Activated naive CD8-positive, alpha-beta T cell treated with anti-CD3 and anti-CD28 coated beads, Interleukin-2, amount 50 U/mL, for 24 hours (primary cell): ENCODE measurements around the gene AOC2.

ENCODE experiments used
- ATAC-seq: fragments of 150-1000 bp; cut with Tn5 transposase; one replicate; pipeline ENCODE4 v1.10.0; 2021
- DNase-seq: peaks from one replicate; pipeline ENCODE4 v3.0.0; 2021
- H3K27ac Mint-ChIP-seq: one replicate; pipeline ENCODE4 v1.8.0; 2021; ENCODE audit warnings: mild to moderate bottlenecking, mixed read lengths
- H3K27me3 Mint-ChIP-seq: one replicate; pipeline ENCODE4 v1.8.0; 2021; ENCODE audit warnings: mixed read lengths
- H3K36me3 Mint-ChIP-seq: one replicate; pipeline ENCODE4 v1.8.0; 2021; ENCODE audit warnings: low read depth, mixed read lengths
- H3K4me1 Mint-ChIP-seq: one replicate; pipeline ENCODE4 v1.8.0; 2021; ENCODE audit warnings: mixed read lengths
- H3K4me3 Mint-ChIP-seq: one replicate; pipeline ENCODE4 v1.8.0; 2021; ENCODE audit warnings: mild to moderate bottlenecking, moderate library complexity, mixed read lengths
- H3K9me3 Mint-ChIP-seq: one replicate; pipeline ENCODE4 v1.8.0; 2021; ENCODE audit warnings: mixed read lengths

Gene AOC2

DNA sequence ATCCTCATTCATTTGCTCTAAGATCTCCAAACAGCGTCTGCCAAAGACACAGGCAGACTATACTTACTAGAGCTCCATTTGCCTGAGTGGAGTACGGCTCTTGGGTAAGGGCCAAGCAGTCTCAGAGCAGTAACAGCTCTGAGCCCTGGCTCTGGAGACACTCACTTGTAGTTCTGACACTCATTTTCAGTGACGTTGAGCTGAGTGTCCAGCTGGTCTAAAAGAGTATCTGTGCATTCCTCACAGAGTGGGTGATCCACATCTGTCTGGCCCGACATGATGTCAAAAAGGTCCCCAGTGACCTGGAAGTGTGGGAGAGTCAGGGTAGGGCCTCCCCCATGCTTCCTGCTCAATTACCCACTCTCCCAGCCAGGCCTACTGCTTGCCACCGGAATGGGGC is 26.0 kb upstream of the AOC2 start:
- Mint-ChIP-seq H3K9me3 (no peaks in the 10 kb centered on the region), H3K4me1 (peaks cover 26% of the 10 kb centered on the region), H3K4me3 (no peak overlapping the region), H3K27me3 (no peaks in the 10 kb centered on the region), H3K27ac (no peak overlapping the region), H3K36me3 (peaks cover 56% of the 10 kb centered on the region)
- DNase-seq, result no peak
- no peak for ATAC-seq

DNA sequence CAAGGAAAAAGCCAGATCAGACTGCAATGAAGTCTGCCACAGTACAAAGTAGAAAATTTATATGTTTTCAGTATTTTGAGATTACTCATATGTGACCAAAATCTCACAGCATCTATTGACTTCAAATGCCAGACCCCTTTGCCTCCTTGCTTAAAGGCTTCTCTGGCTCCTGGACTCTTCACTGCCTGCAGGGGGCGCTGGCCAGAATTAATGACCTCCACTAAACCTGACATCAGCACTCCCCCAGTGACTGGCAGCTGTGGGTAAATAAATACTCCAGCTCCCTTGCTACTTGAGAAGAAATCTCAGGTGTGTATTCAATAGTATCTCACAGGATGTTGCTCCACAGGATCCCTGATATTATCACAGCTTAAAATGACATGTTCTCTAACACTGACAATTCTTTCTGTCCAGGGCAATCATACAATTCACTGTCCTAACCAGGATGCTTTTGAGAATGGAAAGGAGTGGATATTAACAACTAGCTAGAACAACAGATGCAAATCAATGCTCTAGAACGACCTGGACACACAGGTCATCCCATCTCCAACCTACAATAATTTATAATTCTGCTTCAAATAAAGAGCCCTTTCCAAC is 24.3 kb upstream of the AOC2 start:
- ATAC-seq (peak; percentile 30), DNase-seq (peak; percentile 79)
- peaks cover 40% of the 10 kb centered on the region for H3K36me3 Mint-ChIP-seq
- H3K9me3 Mint-ChIP-seq, result no peaks in the 10 kb centered on the region
- peaks cover 35% of the 10 kb centered on the region for H3K4me1 Mint-ChIP-seq
- peak overlapping the region; percentile 5 for H3K27ac Mint-ChIP-seq
- H3K27me3 Mint-ChIP-seq, result no peaks in the 10 kb centered on the region
- no peak overlapping the region for H3K4me3 Mint-ChIP-seq

DNA sequence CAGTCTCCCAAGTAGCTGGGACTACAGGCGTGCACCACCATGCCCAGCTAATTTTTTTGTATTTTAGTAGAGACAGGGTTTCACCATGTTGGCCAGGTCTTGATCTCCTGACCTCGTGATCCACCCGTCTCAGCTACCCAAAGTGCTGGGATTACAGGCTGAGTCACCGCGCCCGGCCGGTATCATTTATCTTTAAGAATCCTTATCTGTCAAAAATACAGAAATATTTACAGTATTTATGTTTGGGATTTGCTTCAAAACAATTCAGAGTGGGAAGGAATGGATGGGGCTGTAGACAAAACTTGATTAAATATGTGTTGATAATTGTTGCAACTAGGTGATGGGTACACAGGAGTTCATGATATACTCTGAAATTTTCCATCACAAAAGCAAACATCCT is 23.2 kb upstream of the AOC2 start:
- DNase-seq (no peak), ATAC-seq (no peak)
- Mint-ChIP-seq H3K27me3 (no peaks in the 10 kb centered on the region), H3K36me3 (peaks cover 32% of the 10 kb centered on the region), H3K4me3 (no peak overlapping the region), H3K9me3 (no peaks in the 10 kb centered on the region), H3K4me1 (peaks cover 35% of the 10 kb centered on the region), H3K27ac (no peak overlapping the region)

DNA sequence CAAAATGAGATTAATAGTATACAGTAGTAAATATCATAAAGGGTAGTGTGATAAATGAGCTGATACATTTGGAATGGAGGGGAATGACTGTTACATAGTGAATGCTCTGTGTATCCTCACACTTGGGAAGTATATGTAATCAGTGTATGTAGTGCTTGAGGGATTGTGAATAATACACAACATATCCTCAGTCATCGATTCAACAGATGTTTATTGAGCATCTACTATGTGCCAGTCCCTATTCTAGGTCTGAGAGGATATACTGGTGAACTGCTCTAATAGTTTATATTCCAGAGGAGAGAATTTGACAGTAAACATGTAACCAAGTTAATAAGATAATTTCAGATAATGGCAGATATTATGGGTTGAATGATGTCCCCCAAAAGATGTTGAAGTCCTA is 16.9 kb upstream of the AOC2 start:
- Mint-ChIP-seq H3K4me1 (peaks cover 23% of the 10 kb centered on the region), H3K27me3 (peaks cover 3% of the 10 kb centered on the region), H3K36me3 (peaks cover 2% of the 10 kb centered on the region), H3K27ac (no peak overlapping the region), H3K9me3 (no peaks in the 10 kb centered on the region), H3K4me3 (no peak overlapping the region)
- DNase-seq (no peak), ATAC-seq (no peak)

DNA sequence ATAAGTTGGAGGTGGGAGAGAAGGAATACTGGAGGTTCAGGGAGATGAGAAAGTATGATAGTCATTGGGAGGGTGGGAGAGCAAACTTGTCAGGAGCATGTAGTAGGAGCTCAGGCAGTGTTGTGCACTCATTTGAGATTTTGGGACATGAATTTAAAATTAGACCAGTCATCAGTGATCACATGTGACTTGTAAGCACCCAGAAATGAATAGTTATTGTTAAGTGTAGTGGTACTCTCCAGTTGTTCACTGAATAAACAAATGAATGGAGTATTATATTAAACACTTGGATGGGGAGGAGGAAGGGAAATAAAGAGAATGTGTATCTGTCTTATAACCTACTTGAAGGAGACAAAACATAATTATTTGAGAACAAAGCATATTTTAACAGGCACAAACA is 13.4 kb upstream of the AOC2 start:
- Mint-ChIP-seq H3K27ac (no peak overlapping the region), H3K4me3 (no peak overlapping the region), H3K36me3 (peaks cover 18% of the 10 kb centered on the region), H3K9me3 (no peaks in the 10 kb centered on the region), H3K4me1 (peaks cover 25% of the 10 kb centered on the region), H3K27me3 (peaks cover 3% of the 10 kb centered on the region)
- ATAC-seq, result no peak
- no peak for DNase-seq

DNA sequence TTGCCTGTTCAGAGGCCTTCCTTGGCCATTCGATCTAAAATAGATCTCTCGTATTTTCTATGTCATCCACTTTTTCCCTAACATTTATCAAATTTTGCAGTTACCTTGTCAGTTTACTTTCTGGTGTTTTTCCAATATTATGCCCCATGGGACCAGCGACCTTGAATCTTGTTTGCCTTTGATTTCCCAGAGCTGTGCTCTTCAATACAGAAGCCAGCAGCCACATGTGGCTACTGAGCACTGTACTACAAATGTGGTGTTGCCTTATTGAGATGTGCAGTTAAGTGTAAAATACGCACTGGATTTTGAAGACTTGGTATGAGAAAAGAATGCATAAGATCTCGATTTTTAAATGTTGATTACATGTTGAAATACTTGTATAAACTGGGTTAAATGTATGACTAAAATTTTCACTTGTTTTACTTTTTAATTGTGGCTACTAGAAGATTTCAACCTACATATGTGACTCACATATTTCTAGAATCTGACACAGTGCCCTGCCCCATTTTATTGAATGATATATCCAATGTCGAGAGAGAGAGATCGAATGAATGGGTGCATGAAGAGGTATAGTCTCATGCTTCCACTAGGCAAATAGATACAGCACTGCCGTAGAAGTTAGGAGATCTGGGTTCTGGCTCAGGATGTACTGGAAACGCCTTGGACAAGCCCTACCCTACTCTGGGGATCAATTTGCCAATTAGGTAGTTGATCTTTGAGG is 12.0 kb upstream of the AOC2 start:
- DNase-seq, result no peak
- peaks cover 2% of the 10 kb centered on the region for H3K27me3 Mint-ChIP-seq
- peak overlapping the region; percentile 99 for H3K27ac Mint-ChIP-seq
- H3K4me3 Mint-ChIP-seq, result peak overlapping the region; percentile 96
- no peaks in the 10 kb centered on the region for H3K9me3 Mint-ChIP-seq
- ATAC-seq, result peak; percentile 21
- H3K4me1 Mint-ChIP-seq, result peaks cover 29% of the 10 kb centered on the region
- H3K36me3 Mint-ChIP-seq, result peaks cover 26% of the 10 kb centered on the region

DNA sequence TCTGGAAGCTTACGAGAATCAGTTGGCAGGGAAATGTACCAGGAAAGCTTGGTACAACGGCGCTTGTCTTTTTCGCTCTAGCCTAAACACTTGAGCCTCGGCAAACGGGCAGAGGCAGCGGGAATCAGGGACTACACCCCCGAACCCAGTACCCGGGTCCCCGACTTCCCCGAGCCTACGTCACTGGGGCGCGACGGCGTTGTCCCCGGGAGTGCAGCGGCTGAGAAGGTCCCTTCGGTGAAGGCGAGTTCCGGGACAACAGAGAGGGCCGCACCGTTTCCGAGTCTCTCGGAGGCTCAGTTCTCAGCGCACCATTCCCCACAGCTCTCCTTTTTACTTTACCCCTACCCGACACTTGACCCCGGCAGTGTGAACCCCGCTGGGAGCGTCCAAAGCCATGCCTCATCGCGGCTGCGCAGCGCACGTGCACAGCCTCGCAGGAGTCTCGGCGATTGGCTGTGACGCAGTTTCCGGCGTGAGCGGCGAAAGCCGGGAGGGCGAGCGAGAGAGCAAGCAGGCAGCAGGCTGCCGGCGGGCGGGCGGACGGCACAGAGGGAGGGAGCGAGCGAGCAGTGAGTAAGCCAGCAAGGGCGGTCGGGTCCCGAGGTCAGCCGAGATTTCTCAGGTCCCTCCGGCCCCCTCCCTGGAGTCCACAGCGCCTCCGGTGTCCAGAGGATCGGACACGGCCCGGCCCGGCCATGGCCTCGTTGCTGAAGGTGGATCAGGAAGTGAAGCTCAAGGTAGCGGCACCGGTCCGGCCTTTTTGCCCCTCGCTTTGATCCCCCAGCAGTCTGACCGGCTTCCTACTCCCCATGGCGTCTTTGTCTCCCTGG is 11.2 kb upstream of the AOC2 start, which contains the start of gene PSME3:
PSME3 (plus strand) TSS at position 464 of the 833 bp plus-strand sequence; CDS start at position 699, 235 bp downstream.
- Mint-ChIP-seq H3K4me1 (peaks cover 31% of the 10 kb centered on the region), H3K27me3 (no peaks in the 10 kb centered on the region), H3K27ac (peak within 1 kb of the TSS; percentile 99), H3K4me3 (peak within 1 kb of the TSS; percentile 96), H3K36me3 (peaks cover 33% of the 10 kb centered on the region), H3K9me3 (no peaks in the 10 kb centered on the region)
- ATAC-seq (peak; percentile 93), DNase-seq (peak; percentile 92)

DNA sequence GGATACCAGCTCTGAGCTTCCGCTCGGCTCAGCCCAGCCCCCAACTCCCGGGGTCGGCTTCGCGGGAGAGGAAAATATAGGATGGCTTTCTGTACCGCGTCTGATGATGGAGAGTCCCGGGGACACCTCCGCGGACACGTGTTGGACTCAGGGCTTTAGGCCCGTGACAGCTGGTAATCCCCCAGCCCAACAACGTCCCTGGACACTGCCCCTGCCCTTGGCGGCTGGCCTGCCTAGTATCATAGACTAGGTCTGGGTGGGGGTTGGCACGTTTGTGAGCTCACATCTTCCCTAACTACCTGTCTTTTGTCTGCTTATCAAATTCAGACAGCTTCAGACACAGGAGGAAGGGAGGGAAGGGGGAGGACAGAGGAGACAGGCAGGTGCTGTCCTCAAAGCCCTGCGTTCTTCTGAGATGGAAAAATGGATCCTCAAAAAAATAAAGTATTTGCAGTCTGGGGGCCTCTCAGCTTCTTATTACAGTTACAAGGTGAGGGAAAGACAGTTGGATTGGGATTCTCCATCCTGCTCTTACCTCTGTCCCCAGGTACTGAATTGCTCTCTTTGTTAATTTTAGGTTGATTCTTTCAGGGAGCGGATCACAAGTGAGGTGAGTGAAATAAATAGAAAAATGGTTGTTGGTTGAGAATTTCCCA is 10.5 kb upstream of the AOC2 start:
- peak overlapping the region; percentile 96 for H3K4me3 Mint-ChIP-seq
- no peaks in the 10 kb centered on the region for H3K27me3 Mint-ChIP-seq
- H3K4me1 Mint-ChIP-seq, result peaks cover 31% of the 10 kb centered on the region
- H3K9me3 Mint-ChIP-seq, result no peaks in the 10 kb centered on the region
- peak overlapping the region; percentile 99 for H3K27ac Mint-ChIP-seq
- peaks cover 39% of the 10 kb centered on the region for H3K36me3 Mint-ChIP-seq
- no peak for ATAC-seq
- DNase-seq, result peak; percentile 16

DNA sequence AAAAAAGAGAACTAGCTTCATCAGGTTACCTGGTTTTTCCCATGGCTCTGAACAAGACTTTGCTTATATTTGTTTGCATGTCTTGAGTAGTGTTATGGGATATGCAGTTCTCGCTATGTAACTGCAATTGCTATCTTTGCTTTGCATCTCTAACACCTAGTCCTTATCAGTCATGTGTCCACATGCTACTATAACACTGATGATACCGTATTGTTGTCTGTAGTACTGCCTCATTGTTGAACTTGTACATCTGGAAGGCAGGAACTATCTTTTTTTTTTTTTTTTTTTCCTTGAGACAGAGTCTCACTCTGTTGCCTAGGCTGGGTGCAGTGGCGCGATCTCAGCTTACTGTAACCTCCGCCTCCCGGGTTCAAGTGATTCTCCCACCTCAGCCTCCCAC is 8.6 kb upstream of the AOC2 start:
- ATAC-seq (no peak), DNase-seq (no peak)
- Mint-ChIP-seq H3K36me3 (peaks cover 49% of the 10 kb centered on the region), H3K27me3 (no peaks in the 10 kb centered on the region), H3K27ac (no peak overlapping the region), H3K4me1 (peaks cover 33% of the 10 kb centered on the region), H3K4me3 (no peak overlapping the region), H3K9me3 (no peaks in the 10 kb centered on the region)

DNA sequence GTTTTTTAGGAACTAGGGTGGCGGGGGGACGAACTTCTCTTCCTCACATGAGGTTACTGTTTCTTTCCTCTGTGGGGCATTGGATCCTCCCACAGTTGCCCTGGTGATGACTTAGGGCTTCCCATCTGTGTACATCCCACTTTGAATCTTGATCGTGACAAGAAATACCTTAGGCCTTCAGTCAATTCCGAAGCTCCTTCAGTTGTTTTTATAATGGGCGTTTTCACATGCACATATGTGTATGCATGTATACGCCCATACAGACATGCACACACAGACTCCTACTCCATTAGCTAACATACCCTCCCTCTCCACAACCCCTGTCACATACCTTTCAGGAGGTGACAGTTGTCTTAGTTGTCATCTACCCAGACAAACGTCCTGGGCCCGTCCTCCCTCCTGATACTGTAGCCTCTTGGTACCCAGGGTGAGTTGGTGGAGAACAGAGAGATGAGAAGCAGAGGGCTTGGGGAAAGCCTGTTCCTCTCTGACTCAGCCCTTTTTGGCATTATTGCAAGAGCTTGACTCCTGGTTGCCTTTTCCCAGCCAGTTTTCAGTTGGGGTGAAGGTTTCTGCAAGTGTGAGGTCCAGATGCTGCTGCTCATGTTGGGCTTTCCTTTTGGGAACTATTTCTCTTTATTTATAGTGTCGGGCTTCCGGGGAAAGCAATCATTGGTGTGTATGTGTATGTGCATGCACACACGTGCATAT is 2.2 kb upstream of the AOC2 start:
- Mint-ChIP-seq H3K4me1 (peaks cover 27% of the 10 kb centered on the region), H3K36me3 (peaks cover 63% of the 10 kb centered on the region), H3K9me3 (no peaks in the 10 kb centered on the region), H3K27ac (peak overlapping the region; percentile 46), H3K4me3 (no peak overlapping the region), H3K27me3 (no peaks in the 10 kb centered on the region)
- no peak for DNase-seq
- ATAC-seq, result no peak

DNA sequence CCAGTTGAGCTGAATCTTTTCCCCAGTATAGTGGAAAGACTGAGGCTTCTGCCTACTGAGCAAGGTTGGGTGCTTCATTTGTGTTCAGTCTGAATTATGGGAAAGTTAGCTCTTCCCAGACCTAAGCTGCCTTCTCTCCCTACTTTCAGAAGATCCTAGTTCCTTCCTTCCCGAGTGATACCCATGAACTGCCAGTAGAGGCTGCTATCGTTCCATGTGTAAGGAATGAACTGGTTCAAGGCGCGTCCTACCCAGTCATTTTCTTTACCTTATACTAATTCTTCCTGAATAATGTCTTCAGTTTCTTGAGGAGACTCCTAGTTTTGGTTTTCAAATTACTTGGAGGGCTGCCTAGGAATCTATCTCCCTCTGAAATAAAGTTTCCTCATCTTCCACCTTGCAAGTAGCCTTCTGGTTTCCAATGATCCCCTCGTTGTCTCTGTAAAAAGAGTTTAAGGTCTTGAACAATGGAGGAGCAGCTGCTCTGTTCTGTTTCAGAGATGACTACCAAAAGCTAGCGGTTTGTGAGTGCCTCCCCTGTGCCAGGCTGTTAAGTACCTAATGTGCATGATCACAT is 934 bp upstream of the AOC2 start:
- no peaks in the 10 kb centered on the region for H3K27me3 Mint-ChIP-seq
- no peak overlapping the region for H3K4me3 Mint-ChIP-seq
- H3K9me3 Mint-ChIP-seq, result no peaks in the 10 kb centered on the region
- ATAC-seq, result no peak
- H3K27ac Mint-ChIP-seq, result no peak overlapping the region
- no peak for DNase-seq
- peaks cover 25% of the 10 kb centered on the region for H3K4me1 Mint-ChIP-seq
- H3K36me3 Mint-ChIP-seq, result peaks cover 51% of the 10 kb centered on the region

DNA sequence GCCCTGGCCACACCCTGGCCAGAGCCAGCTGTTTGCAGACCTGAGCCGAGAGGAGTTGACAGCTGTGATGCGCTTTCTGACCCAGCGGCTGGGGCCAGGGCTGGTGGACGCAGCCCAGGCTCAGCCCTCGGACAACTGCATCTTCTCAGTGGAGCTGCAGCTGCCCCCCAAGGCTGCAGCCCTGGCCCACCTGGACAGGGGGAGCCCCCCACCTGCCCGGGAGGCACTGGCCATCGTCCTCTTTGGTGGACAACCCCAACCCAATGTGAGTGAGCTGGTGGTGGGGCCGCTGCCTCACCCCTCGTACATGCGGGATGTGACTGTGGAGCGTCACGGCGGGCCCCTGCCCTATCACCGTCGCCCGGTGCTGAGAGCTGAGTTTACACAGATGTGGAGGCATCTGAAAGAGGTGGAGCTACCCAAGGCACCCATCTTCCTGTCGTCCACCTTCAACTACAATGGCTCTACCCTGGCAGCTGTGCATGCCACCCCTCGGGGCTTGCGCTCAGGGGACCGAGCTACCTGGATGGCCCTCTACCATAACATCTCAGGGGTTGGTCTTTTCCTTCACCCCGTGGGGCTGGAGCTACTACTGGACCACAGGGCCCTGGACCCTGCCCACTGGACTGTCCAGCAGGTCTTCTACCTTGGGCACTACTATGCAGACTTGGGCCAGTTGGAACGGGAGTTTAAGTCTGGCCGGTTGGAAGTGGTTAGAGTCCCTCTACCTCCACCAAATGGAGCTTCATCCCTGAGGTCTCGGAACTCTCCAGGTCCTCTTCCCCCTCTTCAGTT is 578 bp downstream of the AOC2 start:
- Mint-ChIP-seq H3K4me1 (peaks cover 23% of the 10 kb centered on the region), H3K36me3 (peaks cover 39% of the 10 kb centered on the region), H3K27ac (no peak overlapping the region), H3K9me3 (no peaks in the 10 kb centered on the region), H3K4me3 (no peak overlapping the region), H3K27me3 (no peaks in the 10 kb centered on the region)
- ATAC-seq (no peak), DNase-seq (no peak)

DNA sequence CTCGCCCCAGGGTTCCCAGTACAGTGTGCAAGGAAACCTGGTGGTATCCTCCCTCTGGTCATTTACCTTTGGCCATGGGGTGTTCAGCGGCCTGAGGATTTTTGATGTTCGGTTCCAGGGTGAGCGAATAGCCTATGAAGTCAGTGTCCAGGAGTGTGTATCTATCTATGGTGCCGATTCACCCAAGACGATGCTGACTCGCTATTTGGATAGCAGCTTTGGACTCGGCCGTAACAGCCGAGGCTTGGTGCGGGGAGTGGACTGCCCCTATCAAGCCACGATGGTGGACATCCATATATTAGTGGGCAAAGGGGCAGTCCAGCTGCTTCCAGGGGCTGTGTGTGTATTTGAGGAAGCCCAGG is 1.2 kb downstream of the AOC2 start:
- peaks cover 26% of the 10 kb centered on the region for H3K4me1 Mint-ChIP-seq
- DNase-seq, result no peak
- H3K36me3 Mint-ChIP-seq, result peaks cover 38% of the 10 kb centered on the region
- peak overlapping the region; percentile 19 for H3K4me3 Mint-ChIP-seq
- peaks cover 3% of the 10 kb centered on the region for H3K27me3 Mint-ChIP-seq
- H3K27ac Mint-ChIP-seq, result peak overlapping the region; percentile 84
- H3K9me3 Mint-ChIP-seq, result no peaks in the 10 kb centered on the region
- peak; percentile 1 for ATAC-seq
